Activated naive CD4-positive, alpha-beta T cell treated with anti-CD3 and anti-CD28 coated beads for 36 hours (primary cell): ENCODE data around the gene AMOTL1. TPM values are rescaled to one million over a fixed set of nuclear protein-coding genes. Genes with fewer than 3 reads are reported as not detected.
A peak's percentile ranks its signal among the peaks of the same experiment; 100 is the strongest.

Experiments
- CTCF ChIA-PET: fragments of 350-600 bp; sonication (Branson Sonifier 250); formaldehyde crosslinking; loops from one replicate; lab custom pipeline; 2021; ENCODE audit warnings: antibody characterized with exemption; lab: Charles Lee
- DNase-seq: peaks from one replicate; pipeline ENCODE4 v3.0.0-alpha.2; 2020
- H3K27ac Mint-ChIP-seq: one replicate; pipeline ENCODE4 v1.8.0; 2021; ENCODE audit warnings: mild to moderate bottlenecking, mixed read lengths
- H3K27me3 Mint-ChIP-seq: one replicate; pipeline ENCODE4 v1.8.0; 2021; ENCODE audit warnings: low read depth, mixed read lengths
- H3K36me3 Mint-ChIP-seq: one replicate; pipeline ENCODE4 v1.8.0; 2021; ENCODE audit warnings: low read depth, mixed read lengths
- H3K4me1 Mint-ChIP-seq: one replicate; pipeline ENCODE4 v1.8.0; 2021; ENCODE audit warnings: low read depth, mixed read lengths
- H3K4me3 Mint-ChIP-seq: one replicate; pipeline ENCODE4 v1.8.0; 2021; ENCODE audit warnings: mild to moderate bottlenecking, moderate library complexity, mixed read lengths
- H3K9me3 Mint-ChIP-seq: one replicate; pipeline ENCODE4 v1.8.0; 2021; ENCODE audit warnings: mixed read lengths
- intact Hi-C: fragments of 100-400 bp; cut with micrococcal nuclease; formaldehyde crosslinking; loops from one replicate; pipeline ENCODE4 v1.15.1; 2023
- total RNA-seq, 2 experiments: library from RNA; stranded (reverse); gene quantifications; one replicate each; pipeline ENCODE4 v1.2.3, GENCODE V29; 2021

The AMOTL1 gene, protein sequence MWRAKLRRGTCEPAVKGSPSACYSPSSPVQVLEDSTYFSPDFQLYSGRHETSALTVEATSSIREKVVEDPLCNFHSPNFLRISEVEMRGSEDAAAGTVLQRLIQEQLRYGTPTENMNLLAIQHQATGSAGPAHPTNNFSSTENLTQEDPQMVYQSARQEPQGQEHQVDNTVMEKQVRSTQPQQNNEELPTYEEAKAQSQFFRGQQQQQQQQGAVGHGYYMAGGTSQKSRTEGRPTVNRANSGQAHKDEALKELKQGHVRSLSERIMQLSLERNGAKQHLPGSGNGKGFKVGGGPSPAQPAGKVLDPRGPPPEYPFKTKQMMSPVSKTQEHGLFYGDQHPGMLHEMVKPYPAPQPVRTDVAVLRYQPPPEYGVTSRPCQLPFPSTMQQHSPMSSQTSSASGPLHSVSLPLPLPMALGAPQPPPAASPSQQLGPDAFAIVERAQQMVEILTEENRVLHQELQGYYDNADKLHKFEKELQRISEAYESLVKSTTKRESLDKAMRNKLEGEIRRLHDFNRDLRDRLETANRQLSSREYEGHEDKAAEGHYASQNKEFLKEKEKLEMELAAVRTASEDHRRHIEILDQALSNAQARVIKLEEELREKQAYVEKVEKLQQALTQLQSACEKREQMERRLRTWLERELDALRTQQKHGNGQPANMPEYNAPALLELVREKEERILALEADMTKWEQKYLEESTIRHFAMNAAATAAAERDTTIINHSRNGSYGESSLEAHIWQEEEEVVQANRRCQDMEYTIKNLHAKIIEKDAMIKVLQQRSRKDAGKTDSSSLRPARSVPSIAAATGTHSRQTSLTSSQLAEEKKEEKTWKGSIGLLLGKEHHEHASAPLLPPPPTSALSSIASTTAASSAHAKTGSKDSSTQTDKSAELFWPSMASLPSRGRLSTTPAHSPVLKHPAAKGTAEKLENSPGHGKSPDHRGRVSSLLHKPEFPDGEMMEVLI
- 1 to 10 TPM in 1 of 2 experiments, under 1 TPM in 1; 0.43 to 1.0 TPM for total RNA-seq

DNA sequence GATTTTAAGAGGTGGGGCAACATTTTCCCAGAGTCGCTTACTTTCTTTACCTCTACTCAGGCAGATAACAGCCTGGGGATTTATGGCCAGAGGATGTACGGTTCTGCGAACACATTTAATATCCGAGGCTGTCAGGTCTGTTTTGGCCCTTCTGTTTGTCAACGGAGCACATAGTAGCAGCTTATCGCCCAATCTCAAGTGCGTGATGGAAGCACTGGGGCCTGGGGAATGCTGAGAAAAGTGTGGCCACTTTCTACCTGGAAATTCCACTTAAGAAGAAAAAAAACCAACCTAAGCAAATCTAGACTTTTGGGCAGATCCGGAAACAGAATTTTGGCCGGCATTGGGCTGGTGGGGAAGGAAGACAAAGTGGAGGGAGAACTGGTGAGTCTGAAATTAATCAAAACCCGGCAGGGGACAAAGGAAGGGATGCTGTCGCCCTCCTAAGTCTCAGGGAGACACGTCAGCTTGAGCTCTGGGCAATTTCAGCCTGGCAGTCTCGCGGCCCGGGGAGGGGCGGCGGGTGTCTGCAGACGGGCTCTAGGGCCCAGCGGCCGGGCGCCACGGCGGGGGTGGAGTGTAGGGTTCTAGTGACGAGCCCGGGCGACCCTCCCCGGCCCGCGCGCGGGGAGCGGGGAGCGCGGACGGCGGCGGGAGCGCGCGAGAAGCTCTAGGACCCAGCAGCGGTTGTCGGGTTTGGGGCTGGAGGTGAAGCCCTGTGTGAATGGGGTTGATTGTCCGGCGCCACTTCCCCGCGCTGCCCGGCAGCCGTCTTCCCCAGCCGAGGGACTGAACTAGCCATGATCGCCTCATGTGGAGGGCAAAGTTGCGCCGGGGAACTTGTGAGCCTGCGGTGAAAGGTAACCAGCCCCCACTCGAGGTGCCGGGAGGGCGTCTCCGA lies at the start of gene AMOTL1:
Gene AMOTL1, plus strand, starts transcription at position 656 of the 901 bp plus-strand sequence. Its CDS starts 156 bp downstream, at position 812.
- Mint-ChIP-seq H3K4me1 (peaks cover 12% of the 10 kb centered on the region), H3K27ac (no peak within 1 kb of the TSS), H3K36me3 (no peaks in the 10 kb centered on the region), H3K4me3 (peak within 1 kb of the TSS; percentile 64), H3K27me3 (peaks cover 41% of the 10 kb centered on the region), H3K9me3 (no peaks in the 10 kb centered on the region)
- CTCF ChIA-PET: no interaction called here
- DNase-seq: peak; percentile 37
- intact Hi-C loops: no loop called here

DNA sequence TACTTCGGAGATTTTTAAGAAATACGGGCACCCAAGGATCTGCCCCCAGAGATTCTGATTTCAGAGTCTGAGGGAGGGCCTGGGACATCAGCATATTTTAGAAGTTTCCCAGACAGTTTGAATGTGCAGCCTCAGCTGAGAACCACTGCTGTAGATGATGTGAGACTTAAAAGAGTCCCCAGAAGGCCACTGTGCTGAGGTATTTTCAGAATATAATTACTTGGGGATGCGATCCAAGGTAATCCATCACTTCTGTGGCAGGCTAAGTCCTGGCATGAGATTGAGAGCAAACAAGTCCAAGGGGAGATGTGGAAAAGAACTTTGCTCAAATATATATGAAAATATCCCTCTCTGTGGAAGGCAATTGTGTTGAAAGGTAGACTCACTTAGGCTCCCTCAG lies 48.3 kb upstream of the AMOTL1 start:
- Mint-ChIP-seq H3K27ac (no peak overlapping the region), H3K4me3 (no peak overlapping the region), H3K4me1 (no peaks in the 10 kb centered on the region), H3K36me3 (no peaks in the 10 kb centered on the region), H3K9me3 (no peaks in the 10 kb centered on the region), H3K27me3 (peaks cover 20% of the 10 kb centered on the region)
- no peak for DNase-seq
- intact Hi-C loops: no loop called here
- CTCF ChIA-PET: interaction anchor here (0.6 kb wide), 1 partner anchor 376 kb away, joined by 3 read pairs; no protein-coding TSS in a partner anchor

DNA sequence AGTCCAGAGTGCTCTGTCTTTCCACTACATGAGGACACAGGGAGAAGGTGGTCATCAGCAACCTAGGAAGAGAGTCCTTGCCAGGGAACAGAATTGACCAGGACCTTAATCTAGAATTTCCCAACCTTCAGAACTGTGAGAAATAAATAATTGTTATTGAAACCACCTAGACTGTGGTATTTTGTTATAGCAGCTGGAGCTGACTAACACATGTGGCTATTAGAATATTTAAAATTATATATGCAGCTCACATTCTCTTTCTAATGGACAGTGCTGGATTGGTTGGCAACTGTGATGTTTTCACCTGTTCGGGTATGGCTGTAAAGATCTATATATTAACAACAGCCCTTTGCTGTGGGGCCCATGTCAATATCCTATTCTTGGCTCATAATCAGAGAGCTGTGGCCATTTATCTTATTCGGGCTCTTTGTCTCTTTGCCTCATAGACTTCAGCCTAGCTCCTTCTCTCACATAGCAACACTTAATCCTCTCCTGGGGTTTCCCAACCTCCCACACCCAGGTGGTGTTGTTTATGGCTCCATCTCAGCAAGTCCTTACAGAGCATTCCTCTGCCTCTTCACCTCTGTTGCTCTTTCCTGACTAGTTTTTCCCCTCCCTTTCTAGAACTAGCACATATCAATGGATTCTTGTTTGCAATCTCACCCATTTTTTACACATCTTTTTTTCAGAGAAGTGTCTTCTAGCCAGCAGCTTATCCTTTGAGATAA lies 46.4 kb upstream of the AMOTL1 start:
- H3K36me3 Mint-ChIP-seq: no peaks in the 10 kb centered on the region
- H3K27ac Mint-ChIP-seq: no peak overlapping the region
- intact Hi-C loops: no loop called here
- H3K9me3 Mint-ChIP-seq: no peaks in the 10 kb centered on the region
- H3K4me1 Mint-ChIP-seq: no peaks in the 10 kb centered on the region
- no peak for DNase-seq
- no peak overlapping the region for H3K4me3 Mint-ChIP-seq
- CTCF ChIA-PET: no interaction called here
- peaks cover 7% of the 10 kb centered on the region for H3K27me3 Mint-ChIP-seq

DNA sequence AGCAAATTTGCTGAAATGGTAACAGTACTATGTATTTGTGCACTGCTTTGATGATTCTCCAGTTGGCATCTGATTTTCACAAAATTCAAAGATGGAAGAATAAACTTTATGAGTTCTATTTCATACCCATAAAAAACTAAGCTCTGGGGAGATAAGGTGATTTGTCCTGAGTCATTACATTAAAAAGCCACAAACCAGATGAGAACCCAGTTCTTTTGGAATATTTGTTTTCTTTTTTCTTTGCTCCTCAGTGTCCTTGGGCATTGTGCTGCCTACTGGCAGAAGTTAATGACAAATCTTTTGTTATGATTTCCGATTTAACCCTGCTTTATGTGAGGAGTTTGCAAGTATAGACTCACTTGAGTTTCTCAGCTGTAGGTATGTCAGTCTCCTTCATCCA lies 45.4 kb upstream of the AMOTL1 start:
- H3K9me3 Mint-ChIP-seq: no peaks in the 10 kb centered on the region
- CTCF ChIA-PET: no interaction called here
- H3K36me3 Mint-ChIP-seq: no peaks in the 10 kb centered on the region
- H3K4me3 Mint-ChIP-seq: no peak overlapping the region
- no peaks in the 10 kb centered on the region for H3K4me1 Mint-ChIP-seq
- peaks cover 2% of the 10 kb centered on the region for H3K27me3 Mint-ChIP-seq
- no peak for DNase-seq
- no peak overlapping the region for H3K27ac Mint-ChIP-seq
- intact Hi-C loops: no loop called here

DNA sequence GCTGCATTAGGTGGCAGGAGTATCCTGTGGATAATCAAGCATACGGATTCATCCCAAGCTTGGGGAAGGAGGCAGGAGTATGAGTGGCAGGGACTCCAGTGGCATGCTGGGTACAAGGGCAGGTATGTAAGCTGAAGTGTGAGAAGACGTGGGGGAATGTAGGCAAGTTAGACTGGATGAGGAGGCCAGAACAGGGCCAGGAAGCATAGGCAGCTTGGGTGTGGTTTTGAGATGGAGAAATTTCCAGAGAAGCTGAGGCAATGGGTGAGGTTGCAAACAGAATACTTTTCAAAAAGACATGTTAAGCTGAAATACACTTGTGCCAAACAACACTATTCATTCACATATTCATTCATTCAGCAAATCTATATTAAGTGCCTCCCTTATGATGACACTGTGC lies 43.1 kb upstream of the AMOTL1 start:
- no peaks in the 10 kb centered on the region for H3K36me3 Mint-ChIP-seq
- intact Hi-C loops: no loop called here
- H3K27ac Mint-ChIP-seq: no peak overlapping the region
- CTCF ChIA-PET: no interaction called here
- H3K27me3 Mint-ChIP-seq: peaks cover under 1% of the 10 kb centered on the region
- no peak for DNase-seq
- no peaks in the 10 kb centered on the region for H3K9me3 Mint-ChIP-seq
- no peak overlapping the region for H3K4me3 Mint-ChIP-seq
- H3K4me1 Mint-ChIP-seq: no peaks in the 10 kb centered on the region

DNA sequence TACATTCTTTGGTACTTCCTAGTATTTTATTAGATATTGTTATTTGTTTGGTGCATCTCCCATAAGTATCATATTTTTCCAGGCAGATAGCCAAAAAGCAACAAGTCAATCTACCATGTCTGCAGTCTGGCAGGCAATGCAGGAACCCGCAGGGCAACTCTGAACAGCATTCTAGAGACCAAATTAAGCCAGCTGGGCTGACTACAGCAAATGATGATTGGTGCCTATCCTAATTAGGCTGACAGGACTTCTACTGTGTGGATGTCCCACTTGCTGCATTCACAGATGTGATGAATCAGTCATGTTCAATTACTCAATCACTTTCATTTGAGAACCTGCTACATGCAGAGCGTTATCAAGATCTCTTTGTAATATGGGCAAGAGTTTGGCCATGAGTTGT lies 40.3 kb upstream of the AMOTL1 start:
- Mint-ChIP-seq H3K4me3 (no peak overlapping the region), H3K27me3 (peaks cover 2% of the 10 kb centered on the region), H3K9me3 (no peaks in the 10 kb centered on the region), H3K27ac (no peak overlapping the region), H3K36me3 (no peaks in the 10 kb centered on the region), H3K4me1 (no peaks in the 10 kb centered on the region)
- intact Hi-C loops: no loop called here
- DNase-seq: no peak
- CTCF ChIA-PET: no interaction called here

DNA sequence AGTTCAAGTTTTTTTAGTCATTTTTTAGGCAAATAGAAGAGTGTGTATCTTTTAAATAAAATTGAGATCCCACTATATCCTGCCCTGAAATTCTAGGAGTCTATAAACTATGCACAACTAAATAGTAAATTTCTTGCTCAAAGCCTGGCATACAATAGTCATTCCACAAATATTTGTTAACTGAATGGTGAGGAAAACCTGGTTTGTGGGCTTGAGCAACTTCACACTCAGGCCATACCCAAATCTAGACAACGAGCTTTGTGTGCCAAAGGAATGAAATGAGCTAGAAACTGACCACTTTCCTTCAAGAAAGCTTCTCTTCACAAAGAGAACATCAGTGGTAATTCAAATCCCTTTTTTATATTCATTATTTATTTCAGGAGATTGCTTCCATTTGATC lies 39.6 kb upstream of the AMOTL1 start:
- Mint-ChIP-seq H3K4me1 (no peaks in the 10 kb centered on the region), H3K9me3 (no peaks in the 10 kb centered on the region), H3K27ac (no peak overlapping the region), H3K36me3 (no peaks in the 10 kb centered on the region), H3K4me3 (no peak overlapping the region), H3K27me3 (peaks cover 2% of the 10 kb centered on the region)
- CTCF ChIA-PET: no interaction called here
- no peak for DNase-seq
- intact Hi-C loops: no loop called here

DNA sequence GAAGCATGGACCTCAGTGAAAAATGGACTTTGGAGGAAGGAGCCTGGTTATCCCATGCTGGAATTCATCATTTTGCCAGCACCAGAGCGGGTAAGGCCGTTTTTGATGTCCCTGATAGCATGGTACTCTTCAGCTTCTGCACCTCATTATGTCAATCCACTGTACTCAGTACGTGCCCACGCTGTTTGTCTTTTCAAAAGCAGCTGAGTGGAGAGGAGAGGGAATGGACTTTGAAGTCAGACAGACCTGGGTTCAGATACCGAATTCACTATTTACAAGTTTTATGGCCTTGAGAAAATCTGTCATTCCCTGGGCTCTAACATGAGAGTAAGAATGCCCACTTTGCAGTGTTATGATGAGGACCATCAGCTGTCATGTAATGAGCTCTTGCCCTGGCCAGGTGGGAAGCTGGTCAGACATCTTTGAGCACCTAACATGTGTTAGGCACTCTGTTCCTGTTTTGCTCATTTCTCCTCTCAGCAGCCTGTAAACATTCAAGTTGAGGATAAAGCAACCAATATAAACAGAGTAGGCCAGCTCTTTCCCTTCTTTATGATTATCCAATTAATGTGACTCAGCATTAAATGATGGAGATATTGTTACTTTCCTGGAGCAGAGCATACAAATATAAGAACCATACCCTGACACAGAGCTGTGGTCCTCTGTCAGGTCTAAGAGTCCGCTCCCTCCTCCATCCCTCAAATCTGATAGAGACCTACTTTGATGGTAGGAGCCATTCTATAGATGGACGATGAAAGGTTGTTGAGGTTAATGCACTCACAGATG lies 39.0 kb upstream of the AMOTL1 start:
- H3K4me3 Mint-ChIP-seq: no peak overlapping the region
- CTCF ChIA-PET: no interaction called here

DNA sequence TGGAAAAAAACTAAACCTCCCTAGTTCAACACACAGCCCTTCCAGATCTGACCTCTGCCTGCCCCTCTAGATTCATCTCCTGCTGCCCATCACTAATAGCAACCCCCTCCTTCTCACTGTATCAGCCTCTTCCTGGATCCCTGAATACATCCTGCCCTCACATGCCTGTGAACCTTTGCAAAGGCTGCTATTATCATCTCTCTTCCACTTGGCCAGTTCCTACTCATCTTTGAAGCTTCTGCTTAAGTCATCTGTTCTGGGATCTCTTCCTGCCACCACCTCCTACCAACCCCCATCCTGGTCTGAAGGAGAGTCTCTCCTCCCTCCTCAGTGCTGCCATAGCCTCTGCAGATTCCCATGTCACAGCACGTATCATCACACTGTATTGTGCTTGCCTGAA lies 38.0 kb upstream of the AMOTL1 start:
- intact Hi-C loops: no loop called here
- Mint-ChIP-seq H3K27me3 (peaks cover 2% of the 10 kb centered on the region), H3K4me3 (no peak overlapping the region), H3K27ac (no peak overlapping the region), H3K9me3 (no peaks in the 10 kb centered on the region), H3K36me3 (no peaks in the 10 kb centered on the region), H3K4me1 (peaks cover 6% of the 10 kb centered on the region)
- no peak for DNase-seq
- CTCF ChIA-PET: interaction anchor here (1.0 kb wide), 1 partner anchor 168 kb away, joined by 3 read pairs; no protein-coding TSS in a partner anchor

More for the DNA sequence above, 39.0 kb upstream of the AMOTL1 start:
- Mint-ChIP-seq H3K27ac (no peak overlapping the region), H3K27me3 (peaks cover 2% of the 10 kb centered on the region), H3K4me1 (no peaks in the 10 kb centered on the region), H3K36me3 (no peaks in the 10 kb centered on the region), H3K9me3 (no peaks in the 10 kb centered on the region)
- intact Hi-C loops: no loop called here
- no peak for DNase-seq

DNA sequence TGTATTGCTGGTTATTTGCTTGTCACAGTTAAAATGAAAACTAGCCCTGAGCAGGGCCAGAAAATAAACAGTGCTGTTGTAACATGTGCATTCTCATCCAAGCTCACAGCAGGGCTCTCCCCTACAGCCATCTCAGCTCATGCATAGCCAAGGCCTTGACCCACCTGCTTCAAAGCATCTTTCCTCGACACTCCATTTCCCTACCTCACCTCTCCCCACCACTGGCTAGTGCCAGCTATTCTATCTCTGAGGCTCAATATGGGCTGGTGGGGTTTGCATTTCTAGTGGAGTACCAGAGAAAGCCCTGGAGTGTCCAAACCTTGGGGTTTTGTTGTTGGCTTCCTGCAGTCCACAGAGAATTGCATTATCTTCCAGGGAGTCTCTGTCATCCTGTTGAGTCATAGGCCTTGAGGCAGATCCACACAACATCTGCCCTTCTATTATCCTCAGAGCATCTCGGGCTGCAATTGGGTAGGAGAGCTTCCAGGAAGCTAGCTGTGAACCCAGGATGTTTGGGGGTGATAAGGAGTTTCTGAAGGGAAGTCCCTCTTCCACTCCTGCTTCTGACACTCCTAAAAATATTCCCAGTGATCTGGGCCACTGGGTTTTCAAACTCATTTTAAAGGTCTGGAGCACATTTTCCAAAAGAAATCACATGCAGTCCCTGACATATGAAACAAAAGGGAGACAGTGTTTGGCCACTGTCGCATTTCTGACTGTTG lies 36.1 kb upstream of the AMOTL1 start:
- DNase-seq: no peak
- CTCF ChIA-PET: interaction anchor here (0.6 kb wide), 1 partner anchor 663 kb away, joined by 3 read pairs; no protein-coding TSS in a partner anchor
- intact Hi-C loops: no loop called here

More for the DNA sequence above, 36.1 kb upstream of the AMOTL1 start:
- Mint-ChIP-seq H3K4me3 (no peak overlapping the region), H3K9me3 (no peaks in the 10 kb centered on the region), H3K36me3 (no peaks in the 10 kb centered on the region), H3K27ac (no peak overlapping the region), H3K4me1 (peaks cover 6% of the 10 kb centered on the region), H3K27me3 (peaks cover 2% of the 10 kb centered on the region)
